ENCODE results near the gene PARVB.

The PARVB gene

GRCh38 chr22:44221710-44222475 is 197.8 kb downstream of the PARVB start:
- TF ChIP-seq MAX (IDR thresholded peaks at IDR 0.05; ENCODE audit: low read depth, low read length), result no peak
- no peak for TF ChIP-seq CTCF (IDR thresholded peaks at IDR 0.05; ENCODE audit: low read depth, low read length)
- no peak overlapping the region for H3K4me3 ChIP-seq (ENCODE audit: low read depth, low read length)
- DNase-seq (ENCODE audit: low read depth), result no peak
